ENCODE data around the gene UNG.

DNA sequence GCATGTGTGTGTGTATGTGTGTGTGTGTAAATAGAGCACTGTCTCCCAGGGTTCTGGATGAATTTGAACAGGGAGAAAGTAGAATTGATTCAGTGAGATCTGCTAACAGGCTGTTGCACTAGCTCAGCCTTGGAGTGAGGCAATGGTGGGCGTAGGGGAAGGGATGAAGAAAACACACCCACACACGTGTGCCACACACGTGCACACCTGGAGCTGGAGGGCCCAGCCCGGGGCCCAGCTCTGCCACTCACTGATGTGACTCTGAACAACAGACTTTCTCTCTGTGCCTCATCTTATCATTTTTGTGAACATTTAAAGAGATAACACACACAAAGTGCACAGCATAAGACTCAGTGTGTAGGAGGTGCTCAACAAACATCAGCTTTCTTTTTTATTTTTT, 23.2 kb downstream of the UNG start:
- TF ChIP-seq, protein P1, sequence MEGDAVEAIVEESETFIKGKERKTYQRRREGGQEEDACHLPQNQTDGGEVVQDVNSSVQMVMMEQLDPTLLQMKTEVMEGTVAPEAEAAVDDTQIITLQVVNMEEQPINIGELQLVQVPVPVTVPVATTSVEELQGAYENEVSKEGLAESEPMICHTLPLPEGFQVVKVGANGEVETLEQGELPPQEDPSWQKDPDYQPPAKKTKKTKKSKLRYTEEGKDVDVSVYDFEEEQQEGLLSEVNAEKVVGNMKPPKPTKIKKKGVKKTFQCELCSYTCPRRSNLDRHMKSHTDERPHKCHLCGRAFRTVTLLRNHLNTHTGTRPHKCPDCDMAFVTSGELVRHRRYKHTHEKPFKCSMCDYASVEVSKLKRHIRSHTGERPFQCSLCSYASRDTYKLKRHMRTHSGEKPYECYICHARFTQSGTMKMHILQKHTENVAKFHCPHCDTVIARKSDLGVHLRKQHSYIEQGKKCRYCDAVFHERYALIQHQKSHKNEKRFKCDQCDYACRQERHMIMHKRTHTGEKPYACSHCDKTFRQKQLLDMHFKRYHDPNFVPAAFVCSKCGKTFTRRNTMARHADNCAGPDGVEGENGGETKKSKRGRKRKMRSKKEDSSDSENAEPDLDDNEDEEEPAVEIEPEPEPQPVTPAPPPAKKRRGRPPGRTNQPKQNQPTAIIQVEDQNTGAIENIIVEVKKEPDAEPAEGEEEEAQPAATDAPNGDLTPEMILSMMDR (IDR thresholded peaks at IDR 0.05; ENCODE audit: low read depth, low read length): no peak
- no peak for TF ChIP-seq EZH2phosphoT487 (IDR thresholded peaks at IDR 0.05; ENCODE audit: low read depth)

All from OCI-LY3 (cell line).